ENCODE data around the gene LRRC57. TPM values are rescaled to one million over a fixed set of nuclear protein-coding genes. Genes with fewer than 3 reads are reported as not detected.

LRRC57 gene
- total and polyA plus RNA-seq, 2 of the 13 experiments (the other 11 are each of a cell fraction or from before 2014, with no cell fraction given) = 5.8 to 14.8 TPM

DNA sequence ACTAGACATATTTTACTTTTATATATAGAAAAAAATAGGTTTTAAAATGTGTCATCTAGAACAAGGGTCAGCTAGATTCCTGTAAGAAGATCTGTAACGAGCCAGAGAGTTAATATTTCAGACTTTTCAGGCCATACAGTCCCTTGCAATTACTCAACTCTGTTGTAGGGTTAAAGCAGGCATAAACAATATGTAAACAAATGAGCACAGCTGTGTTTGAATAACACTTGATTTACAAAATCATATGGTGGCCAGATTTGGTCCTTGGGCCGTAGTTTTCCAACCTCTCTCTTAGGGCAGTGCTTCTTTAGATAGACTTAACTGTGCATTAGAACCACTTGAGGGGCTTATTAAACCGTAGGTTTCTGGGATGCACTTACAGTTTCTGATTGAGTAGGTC is 19.6 kb downstream of the LRRC57 start (continued):
- TF ChIP-seq, protein P1, sequence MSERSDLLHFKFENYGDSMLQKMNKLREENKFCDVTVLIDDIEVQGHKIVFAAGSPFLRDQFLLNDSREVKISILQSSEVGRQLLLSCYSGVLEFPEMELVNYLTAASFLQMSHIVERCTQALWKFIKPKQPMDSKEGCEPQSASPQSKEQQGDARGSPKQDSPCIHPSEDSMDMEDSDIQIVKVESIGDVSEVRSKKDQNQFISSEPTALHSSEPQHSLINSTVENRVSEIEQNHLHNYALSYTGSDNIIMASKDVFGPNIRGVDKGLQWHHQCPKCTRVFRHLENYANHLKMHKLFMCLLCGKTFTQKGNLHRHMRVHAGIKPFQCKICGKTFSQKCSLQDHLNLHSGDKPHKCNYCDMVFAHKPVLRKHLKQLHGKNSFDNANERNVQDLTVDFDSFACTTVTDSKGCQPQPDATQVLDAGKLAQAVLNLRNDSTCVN (CRISPR knock-in tag; IDR thresholded peaks at IDR 0.05; ENCODE audit: borderline replicate concordance) = no peak
- TF ChIP-seq RAD51 (IDR thresholded peaks at IDR 0.05; ENCODE audit: borderline replicate concordance) (no peak), ZNF737 (CRISPR knock-in tag; IDR thresholded peaks at IDR 0.05; ENCODE audit: borderline replicate concordance) (no peak), RBFOX2 (IDR thresholded peaks at IDR 0.05; ENCODE audit: low read depth, low read length) (no peak), ZFYVE20 (CRISPR knock-in tag; IDR thresholded peaks at IDR 0.05; ENCODE audit: borderline replicate concordance, low read depth) (no peak), ZNF556 (CRISPR knock-in tag; IDR thresholded peaks at IDR 0.05; ENCODE audit: borderline replicate concordance) (no peak)
- TF ChIP-seq, protein P2, sequence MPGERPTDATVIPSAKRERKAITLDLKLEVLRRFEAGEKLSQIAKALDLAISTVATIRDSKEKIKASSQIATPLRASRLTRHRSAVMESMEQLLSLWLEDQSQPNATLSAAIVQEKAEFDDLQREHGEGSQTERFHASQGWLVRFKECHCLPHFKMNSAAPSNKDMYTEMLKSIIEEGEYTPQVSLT (CRISPR knock-in tag; IDR thresholded peaks at IDR 0.05; ENCODE audit: borderline replicate concordance, low read depth) = no peak

DNA sequence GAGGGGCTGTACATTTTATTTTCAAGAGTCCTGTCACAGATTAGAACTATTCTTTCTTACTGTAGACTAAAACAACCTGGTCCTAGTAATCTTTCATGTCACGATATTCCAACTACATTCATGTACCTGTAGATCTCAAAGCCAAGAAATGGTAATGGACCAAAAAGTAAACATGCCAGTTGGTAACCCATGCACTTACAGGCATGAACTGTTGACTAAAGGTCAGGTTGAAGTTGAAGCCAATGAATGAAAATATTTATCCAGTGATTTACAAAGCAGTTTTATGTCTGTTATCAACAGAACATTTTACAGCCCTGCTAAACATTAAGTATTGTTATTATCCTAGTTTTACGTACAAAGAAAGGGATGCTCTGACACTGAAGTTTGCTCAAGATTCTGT is 25.3 kb downstream of the LRRC57 start:
- Histone ChIP-seq H3K27me3 (ENCODE audit: control insufficient read depth in 1 of 2, insufficient read depth in 2 of 2, low read length in 2 of 2) (no peaks in the 10 kb centered on the region), H3K4me1 (ENCODE audit: insufficient read depth, low read length) (peaks cover 9% of the 10 kb centered on the region), H3K4me2 (ENCODE audit: low read depth, low read length) (no peak overlapping the region), H3K27ac (ENCODE audit: extremely low read length, insufficient read depth, low read length) (no peak overlapping the region), H4K20me1 (ENCODE audit: insufficient read depth, low read length) (no peaks in the 10 kb centered on the region), H3K79me2 (ENCODE audit: insufficient read depth, low read length) (no peaks in the 10 kb centered on the region), H3K9ac (ENCODE audit: insufficient read depth, low read depth, low read length) (no peak overlapping the region), H3K9me3 (ENCODE audit: low read length) (no peaks in the 10 kb centered on the region), H3K4me3 (replicated peaks in 1 of 3; ENCODE audit: insufficient read depth in 1 of 3, low read depth in 2 of 3, low read length in 3 of 3) (no peak overlapping the region), H2AFZ (ENCODE audit: low read length) (no peak overlapping the region), H3K36me3 (replicated peaks in 1 of 2; ENCODE audit: control insufficient read depth in 1 of 2, insufficient read depth in 2 of 2, low read length in 2 of 2) (peaks cover 1 to 26% of the 10 kb centered on the region in 2 experiments; a peak in 4 of 5 replicates)
- TF ChIP-seq ZNF225 (CRISPR knock-in tag; IDR thresholded peaks at IDR 0.05) = no peak
- no peak for TF ChIP-seq ZKSCAN1 (IDR thresholded peaks at IDR 0.05; ENCODE audit: low read length)
- TF ChIP-seq FOXA1 (IDR thresholded peaks at IDR 0.05) = no peak
- peak; percentile 29; the same call in 1 of the 2 replicates for TF ChIP-seq FOXA1 (CRISPR knock-in tag; IDR thresholded peaks at IDR 0.05)
- TF ChIP-seq ZNF501 (CRISPR knock-in tag; IDR thresholded peaks at IDR 0.05) = no peak
- no peak for ATAC-seq
- intact Hi-C loops (cut with micrococcal nuclease; ENCODE audit: unreplicated experiment) (no loop called here), in situ Hi-C loops (cut with HindIII; ENCODE audit: extremely low pct_ligation_motif_present, low pct_unique_long_range_greater_than_20kb) (no loop called here)
- POLR2A ChIA-PET = no interaction called here
- CTCF ChIA-PET (ENCODE audit: low intra/inter-chr PET ratio, low total read pairs) = no interaction called here
- no peak for FAIRE-seq
- WGBS (ENCODE audit: low lambda C conversion rate) = 95% methylated on average over 2 of the region's 2 CpGs
- no TSS peak for BruUV-seq (replicated peaks)
- DNase-seq (ENCODE audit: low spot score) = no peak

All from HepG2 (cell line).